K562 (cell line): Measurements from ENCODE around the gene CIAO2A. TPM values are rescaled to one million over a fixed set of nuclear protein-coding genes. Genes with fewer than 3 reads are reported as not detected.

Source experiments
- ARID3A ChIP-seq: IDR thresholded peaks from 2 replicates; pipeline ENCODE4 v1.6.1; 2012; ENCODE audit warnings: low read depth, low read length, improper control_type of control experiment, borderline replicate concordance
- FOXM1 ChIP-seq, 2 experiments: fragments of 450-650 bp in 1 of 2; sonication (generic) in 1 of 2; formaldehyde crosslinking in 1 of 2; IDR thresholded peaks; 2 replicates each; pipeline versions ENCODE4 v1.6.1 to v1.9.0; 2017 to 2022; ENCODE audit warnings: low read depth in 2 of 2, mild to moderate bottlenecking in 2 of 2, missing genetic modification reagents in 1 of 2, moderate library complexity in 1 of 2
- GTF2E2 ChIP-seq: fragments of 200-800 bp; sonication (Bioruptor generic); IDR thresholded peaks from 2 replicates; pipeline ENCODE4 v1.6.1; 2016; ENCODE audit warnings: missing genetic modification characterization, missing compliant biosample characterization
- KLF6 ChIP-seq: fragments of 250-450 bp; sonication (Bioruptor Pico); IDR thresholded peaks from 2 replicates; pipeline ENCODE4 v1.4.0; 2020; ENCODE audit warnings: mild to moderate bottlenecking, moderate library complexity, borderline replicate concordance
- LARP7 ChIP-seq: fragments of 450-650 bp; IDR thresholded peaks from 2 replicates; pipeline ENCODE4 v1.6.1; 2016
- NR2C1 ChIP-seq, 2 experiments: fragments of 450-650 bp; IDR thresholded peaks; 2 replicates each; pipeline ENCODE4 v1.6.1; 2017; ENCODE audit warnings: mild to moderate bottlenecking in 2 of 2, antibody characterized with exemption in 1 of 2, inconsistent platforms in 1 of 2, missing compliant biosample characterization in 1 of 2, missing genetic modification characterization in 1 of 2
- NR2F6 ChIP-seq: fragments of 450-650 bp; formaldehyde crosslinking; IDR thresholded peaks from 2 replicates; pipeline ENCODE4 v1.4.0; 2020; ENCODE audit warnings: mild to moderate bottlenecking
- RBBP5 ChIP-seq: fragments of 200-600 bp; sonication (generic); IDR thresholded peaks from 2 replicates; pipeline ENCODE4 v1.6.1; 2012; ENCODE audit warnings: borderline replicate concordance, mild to moderate bottlenecking, low read length, control low read depth, inconsistent platforms; ENCODE audit not compliant: insufficient read depth, poor library complexity, severe bottlenecking
- SMARCC2 ChIP-seq: fragments of 450-650 bp; IDR thresholded peaks from 2 replicates; pipeline ENCODE4 v1.6.1; 2017; ENCODE audit warnings: antibody characterized with exemption, moderate library complexity, mild to moderate bottlenecking, low read depth
- SMC3 ChIP-seq: conservative IDR thresholded peaks from 2 replicates; pipeline ENCODE4 v1.6.1; 2011; ENCODE audit warnings: low read depth, low read length, improper control_type of control experiment; ENCODE audit not compliant: insufficient read depth
- STAT5B ChIP-seq: fragments of 250-450 bp; sonication (Bioruptor Pico); IDR thresholded peaks from 2 replicates; pipeline ENCODE4 v1.8.0; 2021; ENCODE audit warnings: mild to moderate bottlenecking, inconsistent platforms
- ZNF232 ChIP-seq: sonication (generic); formaldehyde crosslinking; IDR thresholded peaks from 2 replicates; pipeline ENCODE4 v1.8.0; 2022; ENCODE audit warnings: mild to moderate bottlenecking, missing genetic modification reagents
- ZNF668 ChIP-seq: fragments of 250-450 bp; sonication (Bioruptor Pico); IDR thresholded peaks from 2 replicates; pipeline ENCODE4 v1.8.0; 2022; ENCODE audit warnings: mild to moderate bottlenecking, inconsistent platforms
- polyA plus RNA-seq, 8 experiments: library from polyadenylated mRNA; depleted of rRNA in 4 of 8; stranded (reverse) in 5 of 8; unstranded in 3 of 8; fragments of >200 nt; fragmentation: Nextera tagmentation in 2 of 8; fragmentation: Illumina TruSeq in 1 of 8; extraction: Ambion mirVana in 2 of 8; extraction: Trizol in 1 of 8; gene quantifications; 2 replicates each; pipeline versions ENCODE4 v1.2.1 to v1.2.3, GENCODE V29; 2011 to 2014; ENCODE audit warnings: inconsistent platforms in 1 of 8, missing spikeins in 1 of 8
- total RNA-seq, 7 experiments: library from RNA; depleted of rRNA in 6 of 7; stranded (reverse); fragments of >200 nt in 6 of 7; fragmentation: Illumina TruSeq in 2 of 7; extraction: Trizol in 2 of 7; gene quantifications; 2 replicates each; pipeline versions ENCODE4 v1.2.1 to v1.2.3, GENCODE V29; 2011 to 2021; ENCODE audit warnings: low replicate concordance in 1 of 7
- TF ChIP-seq, protein P1 (sequence below), 3 experiments: IDR thresholded peaks in 2 of 3; conservative IDR thresholded peaks in 1 of 3; 2 replicates each; pipeline ENCODE4 v1.5.1; 2011 to 2012; ENCODE audit warnings: low read length in 3 of 3, mild to moderate bottlenecking in 3 of 3, control low read depth in 2 of 3, improper control_type of control experiment in 1 of 3, inconsistent platforms in 1 of 3, low read depth in 1 of 3, mixed read lengths in 1 of 3, moderate library complexity in 1 of 3; ENCODE audit not compliant: insufficient read depth in 2 of 3
- TF ChIP-seq, protein P2 (sequence below), 2 experiments: IDR thresholded peaks in 1 of 2; conservative IDR thresholded peaks in 1 of 2; 2 replicates each; pipeline ENCODE4 v1.6.1; 2016; ENCODE audit warnings: low read depth in 2 of 2, mild to moderate bottlenecking in 1 of 2, missing compliant biosample characterization in 1 of 2, missing genetic modification characterization in 1 of 2, moderate library complexity in 1 of 2
- TF ChIP-seq, protein P3 (sequence below): fragments of 250-450 bp; sonication (Bioruptor Pico); IDR thresholded peaks from 2 replicates; pipeline ENCODE4 v1.5.0; 2022; ENCODE audit warnings: mild to moderate bottlenecking

Gene CIAO2A
- total and polyA plus RNA-seq, 9 of the 15 experiments (the other 6 are each of a cell fraction or from before 2014, with no cell fraction given): 161 to 429 (median 313) TPM

- TF ChIP-seq, protein P1, sequence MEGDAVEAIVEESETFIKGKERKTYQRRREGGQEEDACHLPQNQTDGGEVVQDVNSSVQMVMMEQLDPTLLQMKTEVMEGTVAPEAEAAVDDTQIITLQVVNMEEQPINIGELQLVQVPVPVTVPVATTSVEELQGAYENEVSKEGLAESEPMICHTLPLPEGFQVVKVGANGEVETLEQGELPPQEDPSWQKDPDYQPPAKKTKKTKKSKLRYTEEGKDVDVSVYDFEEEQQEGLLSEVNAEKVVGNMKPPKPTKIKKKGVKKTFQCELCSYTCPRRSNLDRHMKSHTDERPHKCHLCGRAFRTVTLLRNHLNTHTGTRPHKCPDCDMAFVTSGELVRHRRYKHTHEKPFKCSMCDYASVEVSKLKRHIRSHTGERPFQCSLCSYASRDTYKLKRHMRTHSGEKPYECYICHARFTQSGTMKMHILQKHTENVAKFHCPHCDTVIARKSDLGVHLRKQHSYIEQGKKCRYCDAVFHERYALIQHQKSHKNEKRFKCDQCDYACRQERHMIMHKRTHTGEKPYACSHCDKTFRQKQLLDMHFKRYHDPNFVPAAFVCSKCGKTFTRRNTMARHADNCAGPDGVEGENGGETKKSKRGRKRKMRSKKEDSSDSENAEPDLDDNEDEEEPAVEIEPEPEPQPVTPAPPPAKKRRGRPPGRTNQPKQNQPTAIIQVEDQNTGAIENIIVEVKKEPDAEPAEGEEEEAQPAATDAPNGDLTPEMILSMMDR (IDR thresholded peaks at IDR 0.05 in 2 of 3, conservative IDR thresholded peaks at IDR 0.05 in 1 of 3; ENCODE audit: insufficient read depth in 2 of 3, low read depth in 1 of 3, low read length in 3 of 3): no peak; a peak in 1 of 6 replicates
- TF ChIP-seq FOXM1 (IDR thresholded peaks at IDR 0.05; ENCODE audit: low read depth) (no peak), FOXM1 (CRISPR knock-in tag; IDR thresholded peaks at IDR 0.05; ENCODE audit: low read depth) (0 out of 2 replicates have a peak, but pooled peaks have one; percentile 47), NR2F6 (CRISPR knock-in tag) (no peak), SMARCC2 (no peak), LARP7 (no peak), ZNF668 (CRISPR knock-in tag) (no peak), SMC3 (no peak), KLF6 (CRISPR knock-in tag) (peak; percentile 44; the same call in 1 of the 2 replicates), ZNF232 (CRISPR knock-in tag) (0 out of 2 replicates have a peak, but pooled peaks have one; percentile 78), ARID3A (0 out of 2 replicates have a peak, but pooled peaks have one; percentile 25), NR2C1 (IDR thresholded peaks at IDR 0.05) (peak; percentile 38), NR2C1 (tag; IDR thresholded peaks at IDR 0.05) (peak; percentile 38; the same call in 1 of the 2 replicates), RBBP5 (peak; percentile 96), GTF2E2 (tag) (peak; percentile 62; the same call in 1 of the 2 replicates), STAT5B (CRISPR knock-in tag) (no peak)
- TF ChIP-seq, protein P2, sequence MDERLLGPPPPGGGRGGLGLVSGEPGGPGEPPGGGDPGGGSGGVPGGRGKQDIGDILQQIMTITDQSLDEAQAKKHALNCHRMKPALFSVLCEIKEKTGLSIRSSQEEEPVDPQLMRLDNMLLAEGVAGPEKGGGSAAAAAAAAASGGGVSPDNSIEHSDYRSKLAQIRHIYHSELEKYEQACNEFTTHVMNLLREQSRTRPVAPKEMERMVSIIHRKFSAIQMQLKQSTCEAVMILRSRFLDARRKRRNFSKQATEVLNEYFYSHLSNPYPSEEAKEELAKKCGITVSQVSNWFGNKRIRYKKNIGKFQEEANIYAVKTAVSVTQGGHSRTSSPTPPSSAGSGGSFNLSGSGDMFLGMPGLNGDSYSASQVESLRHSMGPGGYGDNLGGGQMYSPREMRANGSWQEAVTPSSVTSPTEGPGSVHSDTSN (CRISPR knock-in tag; IDR thresholded peaks at IDR 0.05; ENCODE audit: low read depth): 0 out of 2 replicates have a peak, but pooled peaks have one; percentile 8
- TF ChIP-seq, protein P2 (tag; conservative IDR thresholded peaks at IDR 0.05; ENCODE audit: low read depth): no peak
- TF ChIP-seq, protein P3, sequence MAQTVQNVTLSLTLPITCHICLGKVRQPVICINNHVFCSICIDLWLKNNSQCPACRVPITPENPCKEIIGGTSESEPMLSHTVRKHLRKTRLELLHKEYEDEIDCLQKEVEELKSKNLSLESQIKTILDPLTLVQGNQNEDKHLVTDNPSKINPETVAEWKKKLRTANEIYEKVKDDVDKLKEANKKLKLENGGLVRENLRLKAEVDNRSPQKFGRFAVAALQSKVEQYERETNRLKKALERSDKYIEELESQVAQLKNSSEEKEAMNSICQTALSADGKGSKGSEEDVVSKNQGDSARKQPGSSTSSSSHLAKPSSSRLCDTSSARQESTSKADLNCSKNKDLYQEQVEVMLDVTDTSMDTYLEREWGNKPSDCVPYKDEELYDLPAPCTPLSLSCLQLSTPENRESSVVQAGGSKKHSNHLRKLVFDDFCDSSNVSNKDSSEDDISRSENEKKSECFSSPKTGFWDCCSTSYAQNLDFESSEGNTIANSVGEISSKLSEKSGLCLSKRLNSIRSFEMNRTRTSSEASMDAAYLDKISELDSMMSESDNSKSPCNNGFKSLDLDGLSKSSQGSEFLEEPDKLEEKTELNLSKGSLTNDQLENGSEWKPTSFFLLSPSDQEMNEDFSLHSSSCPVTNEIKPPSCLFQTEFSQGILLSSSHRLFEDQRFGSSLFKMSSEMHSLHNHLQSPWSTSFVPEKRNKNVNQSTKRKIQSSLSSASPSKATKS (CRISPR knock-in tag): no peak
Measured at GRCh38 chr15:64095795-64096667, 2.4 kb upstream of the CIAO2A start, which contains the start of gene SNX1 (continued).
